ENCODE results near the gene MAGEA8. TPM values are rescaled to one million over a fixed set of nuclear protein-coding genes. Genes with fewer than 3 reads are reported as not detected.

MAGEA8 gene
- total RNA-seq, 1 experiment from 2014 or later = not detected

DNA sequence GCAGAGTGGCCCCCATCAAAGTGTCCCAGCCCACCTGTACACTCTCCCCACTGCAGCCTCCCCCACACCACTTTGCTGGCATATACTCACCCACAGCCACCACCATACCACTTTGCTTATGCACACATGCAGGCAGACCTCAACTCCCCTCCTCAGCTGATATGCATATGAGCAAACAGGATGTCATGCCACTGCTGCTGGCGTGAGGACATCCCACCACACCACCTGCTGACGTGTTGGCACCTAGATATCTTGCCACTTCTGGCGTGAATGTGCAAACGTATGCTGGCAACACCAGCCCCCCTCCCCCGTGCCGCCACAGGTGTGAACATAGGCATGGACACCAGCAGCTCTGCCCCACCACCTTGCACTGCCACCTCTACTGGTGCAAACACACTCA lies 22.4 kb upstream of the MAGEA8 start:
- DNase-seq (ENCODE audit: unreplicated experiment) = no peak
- no TSS peak for BruUV-seq (replicated peaks)
- peaks cover 4% of the 10 kb centered on the region for H3K36me3 Mint-ChIP-seq (ENCODE audit: insufficient read depth, unreplicated experiment)
- peaks cover 28% of the 10 kb centered on the region for H3K27me3 Mint-ChIP-seq (ENCODE audit: insufficient read depth, unreplicated experiment)
- POLR2A ChIA-PET = no interaction called here
- H3K4me1 Mint-ChIP-seq (ENCODE audit: insufficient read depth, unreplicated experiment) = no peaks in the 10 kb centered on the region
- CTCF ChIA-PET = no interaction called here
- intact Hi-C loops (cut with micrococcal nuclease) = no loop called here
- no peak for TF ChIP-seq CTCF (IDR thresholded peaks at IDR 0.05; ENCODE audit: unreplicated experiment)
- peaks cover 28% of the 10 kb centered on the region for H3K9me3 Mint-ChIP-seq (ENCODE audit: unreplicated experiment)
- H3K4me3 Mint-ChIP-seq (ENCODE audit: unreplicated experiment) = no peak overlapping the region
- H3K27ac Mint-ChIP-seq (ENCODE audit: low read depth, unreplicated experiment) = no peak overlapping the region

GRCh38 chrX:149860445-149860844 lies 20.5 kb upstream of the MAGEA8 start:
- POLR2A ChIA-PET = no interaction called here
- no peak for TF ChIP-seq CTCF (IDR thresholded peaks at IDR 0.05; ENCODE audit: unreplicated experiment)
- Mint-ChIP-seq H3K27ac (ENCODE audit: low read depth, unreplicated experiment) (no peak overlapping the region), H3K27me3 (ENCODE audit: insufficient read depth, unreplicated experiment) (peaks cover 21% of the 10 kb centered on the region), H3K4me1 (ENCODE audit: insufficient read depth, unreplicated experiment) (no peaks in the 10 kb centered on the region), H3K36me3 (ENCODE audit: insufficient read depth, unreplicated experiment) (peaks cover 4% of the 10 kb centered on the region), H3K9me3 (ENCODE audit: unreplicated experiment) (peaks cover 28% of the 10 kb centered on the region), H3K4me3 (ENCODE audit: unreplicated experiment) (no peak overlapping the region)
- DNase-seq (ENCODE audit: unreplicated experiment) = no peak
- CTCF ChIA-PET = no interaction called here
- intact Hi-C loops (cut with micrococcal nuclease) = no loop called here
- BruUV-seq (replicated peaks) = no TSS peak

DNA sequence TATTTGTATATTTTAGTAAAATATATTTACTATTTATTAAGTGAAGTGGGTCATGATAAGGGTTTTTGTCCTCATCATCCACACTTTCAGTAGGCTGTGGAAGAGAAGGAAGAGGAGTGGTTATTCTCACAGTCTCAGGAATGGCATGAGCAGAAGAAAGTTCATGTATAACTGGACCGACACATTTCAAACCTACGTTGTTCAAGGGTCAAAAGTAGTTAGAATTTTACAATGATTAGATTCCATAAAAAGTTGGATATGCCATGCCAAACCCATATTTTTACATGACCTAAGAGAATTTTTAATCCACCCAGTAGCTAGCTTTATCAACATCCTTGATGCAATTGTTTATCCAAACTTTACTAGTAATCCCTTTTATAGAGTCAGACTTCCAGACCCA lies 15.6 kb upstream of the MAGEA8 start:
- Mint-ChIP-seq H3K27ac (ENCODE audit: low read depth, unreplicated experiment) (no peak overlapping the region), H3K27me3 (ENCODE audit: insufficient read depth, unreplicated experiment) (peaks cover 17% of the 10 kb centered on the region), H3K36me3 (ENCODE audit: insufficient read depth, unreplicated experiment) (no peaks in the 10 kb centered on the region), H3K4me3 (ENCODE audit: unreplicated experiment) (no peak overlapping the region), H3K4me1 (ENCODE audit: insufficient read depth, unreplicated experiment) (no peaks in the 10 kb centered on the region), H3K9me3 (ENCODE audit: unreplicated experiment) (peaks cover 13% of the 10 kb centered on the region)
- POLR2A ChIA-PET = no interaction called here
- CTCF ChIA-PET = no interaction called here
- intact Hi-C loops (cut with micrococcal nuclease) = no loop called here
- DNase-seq (ENCODE audit: unreplicated experiment) = no peak
- BruUV-seq (replicated peaks) = no TSS peak
- TF ChIP-seq CTCF (IDR thresholded peaks at IDR 0.05; ENCODE audit: unreplicated experiment) = no peak

- CTCF ChIA-PET = no interaction called here
- Mint-ChIP-seq H3K4me1 (ENCODE audit: insufficient read depth, unreplicated experiment) (no peaks in the 10 kb centered on the region), H3K9me3 (ENCODE audit: unreplicated experiment) (no peaks in the 10 kb centered on the region), H3K36me3 (ENCODE audit: insufficient read depth, unreplicated experiment) (no peaks in the 10 kb centered on the region), H3K27me3 (ENCODE audit: insufficient read depth, unreplicated experiment) (peaks cover 2% of the 10 kb centered on the region), H3K4me3 (ENCODE audit: unreplicated experiment) (no peak overlapping the region), H3K27ac (ENCODE audit: low read depth, unreplicated experiment) (no peak overlapping the region)
- no TSS peak for BruUV-seq (replicated peaks)
- no peak for TF ChIP-seq CTCF (IDR thresholded peaks at IDR 0.05; ENCODE audit: unreplicated experiment)
- POLR2A ChIA-PET = no interaction called here
- DNase-seq (ENCODE audit: unreplicated experiment) = no peak
- intact Hi-C loops (cut with micrococcal nuclease) = no loop called here
Observed at GRCh38 chrX:149867488-149867887, 13.5 kb upstream of the MAGEA8 start.

Data from MCF 10A (cell line).